Stimulated activated CD8-positive, alpha-beta memory T cell treated with anti-CD3 and anti-CD28 coated beads, Interleukin-7, amount 100 ng/mL, for 48 hours (primary cell): ENCODE data around the gene TDRD12.
"Not testable (repeated sequence)": the region's sequence is repeated elsewhere in the genome, so short reads cannot be mapped to it uniquely, and the experiment has no call there.

ENCODE experiments used
- DNase-seq, 2 donors: peaks; one replicate each; pipeline ENCODE4 v3.0.0-alpha.2; 2020; ENCODE audit warnings: low read depth in 1 of 2; ENCODE audit errors: extremely low read depth in 1 of 2

The TDRD12 gene

DNA sequence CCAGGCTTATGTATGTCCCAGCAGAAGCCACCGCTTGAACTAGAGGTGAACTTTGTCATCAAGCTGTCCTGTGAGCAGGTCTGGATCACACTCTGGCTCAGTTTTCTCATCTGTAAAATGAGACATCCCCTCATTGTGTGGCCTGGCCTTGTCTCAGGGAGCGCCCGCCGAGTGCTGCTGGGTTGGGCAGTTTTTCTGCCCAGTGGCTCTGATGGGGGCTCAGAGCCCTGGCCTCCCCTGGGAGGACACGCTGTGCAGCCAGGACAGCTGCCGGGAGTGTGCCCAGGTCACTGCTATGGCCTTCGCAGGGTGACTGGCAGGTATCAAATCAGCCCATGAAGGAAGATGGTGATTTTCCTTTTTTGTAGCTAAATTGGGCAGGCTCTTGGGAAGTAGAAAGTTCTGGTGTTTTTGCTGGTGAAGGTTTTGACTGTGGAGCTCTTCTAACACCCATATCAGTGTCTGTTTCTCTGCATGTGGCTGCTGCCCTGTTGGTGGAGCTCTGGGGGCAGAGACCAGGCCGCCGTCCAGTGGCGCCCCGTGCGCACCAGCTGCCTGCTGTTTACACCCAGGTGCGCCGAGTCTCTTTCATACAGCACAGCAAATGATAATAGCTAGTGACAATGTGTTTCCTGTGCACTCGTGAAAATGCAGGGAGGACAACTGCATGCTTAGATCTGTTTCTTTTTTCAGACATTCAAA, 109.2 kb downstream of the TDRD12 start:
- DNase-seq: no peak

DNA sequence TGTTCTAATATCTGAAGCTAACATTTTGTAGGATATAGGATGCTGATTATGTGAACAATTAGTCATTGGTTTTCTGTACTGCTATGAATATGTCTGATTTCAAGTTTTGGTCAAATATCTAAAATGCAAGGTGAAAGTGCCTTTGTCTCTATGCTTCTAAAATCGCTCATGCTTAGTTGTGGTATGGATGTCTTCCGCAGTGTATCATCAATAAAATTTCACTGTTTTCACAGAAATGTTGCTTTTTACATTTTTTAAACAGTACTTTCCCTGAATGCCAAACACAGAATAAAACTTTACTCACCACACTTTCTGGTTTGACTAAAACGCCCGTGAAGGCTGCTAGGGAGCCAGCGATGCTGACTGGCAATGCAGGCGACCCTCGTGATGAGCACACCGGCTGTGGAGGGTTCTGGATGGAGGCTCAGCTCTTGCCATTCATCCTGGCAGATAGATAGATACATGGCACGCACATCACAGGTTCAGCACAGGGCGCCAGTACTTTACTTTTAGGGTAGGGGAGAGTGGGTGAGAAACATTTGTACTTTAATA, 109.9 kb downstream of the TDRD12 start:
- DNase-seq: no peak

DNA sequence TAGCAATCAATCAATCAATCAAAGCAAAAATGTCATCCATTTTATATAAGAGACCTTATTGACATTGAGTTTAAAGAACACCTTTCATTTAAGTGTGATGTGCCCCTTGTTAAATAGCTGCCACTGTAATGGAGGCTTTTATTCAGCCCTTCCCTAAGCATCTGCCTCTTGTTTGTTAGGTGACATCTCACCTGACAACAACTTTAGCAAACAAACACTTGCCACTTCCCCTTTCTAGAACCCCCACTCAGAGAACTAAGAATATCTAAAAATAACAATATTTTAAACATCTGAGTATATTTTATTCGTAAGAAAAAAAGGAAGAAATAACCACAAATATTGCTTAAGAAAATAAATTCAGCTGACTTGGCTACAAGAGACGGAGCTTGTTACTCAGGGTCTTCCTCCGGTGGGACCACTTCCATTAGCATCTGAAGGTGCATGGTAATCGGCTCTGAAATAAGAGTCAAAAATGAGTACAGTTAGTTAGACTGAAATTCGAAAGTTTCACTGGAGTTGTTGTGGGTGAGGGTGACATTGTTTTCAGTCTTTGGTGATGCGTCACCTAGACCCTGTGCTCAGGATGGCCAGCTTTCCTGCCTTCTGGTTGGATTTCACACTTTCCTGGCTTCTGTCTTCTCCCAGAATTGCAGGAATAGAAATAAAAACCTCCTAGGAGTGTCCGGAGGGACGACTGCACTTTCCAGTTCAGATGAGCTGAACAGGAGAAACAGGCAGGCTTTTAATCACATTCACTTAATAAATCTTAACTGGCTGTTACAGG, 110.9 kb downstream of the TDRD12 start:
- no peak for DNase-seq

DNA sequence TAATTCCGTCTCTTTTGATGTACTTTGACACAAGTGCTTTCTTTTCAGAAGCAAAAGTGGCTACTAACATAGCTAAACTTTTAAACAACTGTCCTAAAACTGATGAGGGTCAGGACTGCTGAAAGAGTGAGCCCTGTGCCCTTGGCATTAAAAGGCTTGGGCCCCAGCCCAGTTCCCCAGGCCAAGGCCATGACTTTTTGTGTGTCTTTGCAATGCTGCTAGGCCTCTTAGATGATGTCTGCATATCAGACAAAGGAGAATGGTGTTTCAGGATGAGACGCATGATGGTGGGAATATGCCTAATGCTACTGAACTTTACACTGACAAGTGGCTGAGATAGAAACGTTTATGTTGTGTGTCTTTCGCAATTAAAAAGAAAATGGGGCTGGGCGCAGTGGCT, 112.0 kb downstream of the TDRD12 start:
- no peak for DNase-seq

DNA sequence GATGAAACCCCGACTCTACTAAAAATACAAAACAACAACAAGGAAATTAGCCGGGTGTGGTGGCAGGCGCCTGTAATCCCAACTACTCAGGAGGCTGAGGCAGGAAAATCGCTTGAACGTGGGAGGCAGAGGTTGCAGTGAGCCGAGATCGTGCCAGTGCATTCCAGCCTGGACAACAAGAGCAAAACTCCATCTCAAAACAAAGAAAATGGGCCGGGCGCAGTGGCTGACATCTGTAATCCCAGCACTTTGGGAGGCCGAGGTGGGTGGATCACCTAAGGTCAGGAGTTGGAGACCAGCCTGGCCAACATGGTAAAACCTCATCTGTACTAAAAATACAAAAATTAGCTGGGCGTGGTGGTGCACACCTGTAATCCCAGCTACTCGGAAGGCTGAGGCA, 112.5 kb downstream of the TDRD12 start:
- not testable (repeated sequence) for DNase-seq

DNA sequence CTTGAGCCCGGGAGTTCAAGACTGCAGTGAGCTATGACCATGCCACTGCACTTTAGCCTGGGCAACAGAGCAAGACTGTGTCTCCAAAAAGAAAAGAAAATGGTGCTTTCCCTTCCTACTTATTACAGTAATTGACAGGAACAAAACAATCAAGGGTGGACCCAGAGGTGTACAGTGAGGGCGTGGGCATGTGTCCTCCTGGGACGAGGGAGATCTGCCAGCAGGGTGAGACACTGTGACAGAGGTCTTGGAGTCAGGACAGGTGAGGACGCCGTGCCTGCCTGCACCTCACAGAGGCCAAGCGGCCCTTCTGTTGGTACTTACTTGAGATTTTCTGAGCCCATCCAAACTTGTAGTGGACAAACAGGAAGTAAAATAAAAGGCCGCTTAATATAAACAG, 113.3 kb downstream of the TDRD12 start:
- DNase-seq: not testable (repeated sequence)

DNA sequence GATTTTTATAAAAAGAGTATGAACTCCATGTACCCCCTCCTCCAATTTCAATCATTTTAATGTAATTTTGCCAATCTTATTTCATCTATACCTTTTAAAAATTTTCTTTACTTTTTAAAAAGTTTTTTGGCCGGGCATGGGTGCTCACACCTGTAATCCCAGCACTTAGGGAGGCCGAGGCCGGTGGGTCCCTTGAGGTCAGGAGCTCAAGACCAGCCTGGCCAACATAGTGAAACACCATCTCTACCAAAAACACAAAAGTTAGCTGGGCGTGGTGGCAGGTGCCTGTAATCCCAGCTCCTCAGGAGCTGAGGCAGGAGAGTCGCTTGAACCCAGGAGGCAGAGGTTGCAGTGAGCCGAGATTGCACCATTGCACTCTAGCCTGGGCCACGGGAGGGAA, 113.8 kb downstream of the TDRD12 start:
- DNase-seq: not testable (repeated sequence)

DNA sequence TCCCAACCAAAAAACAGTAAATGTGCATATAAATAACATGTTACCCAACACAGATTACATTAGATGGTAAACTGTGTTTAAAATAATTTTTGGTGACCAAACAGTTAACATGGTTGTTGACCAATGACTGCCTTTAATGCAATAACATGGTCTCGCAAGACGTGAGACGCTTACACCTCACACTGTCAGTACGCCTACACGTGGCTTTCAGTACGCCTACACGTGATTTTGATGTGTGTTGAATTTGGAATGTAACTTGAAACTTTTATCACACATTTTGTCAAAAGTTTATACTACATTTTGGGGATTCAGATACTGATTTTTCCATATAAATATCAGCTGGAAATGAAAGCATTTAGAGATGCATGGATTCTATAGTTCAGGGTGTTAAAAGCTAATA, 118.0 kb downstream of the TDRD12 start:
- DNase-seq: no peak

DNA sequence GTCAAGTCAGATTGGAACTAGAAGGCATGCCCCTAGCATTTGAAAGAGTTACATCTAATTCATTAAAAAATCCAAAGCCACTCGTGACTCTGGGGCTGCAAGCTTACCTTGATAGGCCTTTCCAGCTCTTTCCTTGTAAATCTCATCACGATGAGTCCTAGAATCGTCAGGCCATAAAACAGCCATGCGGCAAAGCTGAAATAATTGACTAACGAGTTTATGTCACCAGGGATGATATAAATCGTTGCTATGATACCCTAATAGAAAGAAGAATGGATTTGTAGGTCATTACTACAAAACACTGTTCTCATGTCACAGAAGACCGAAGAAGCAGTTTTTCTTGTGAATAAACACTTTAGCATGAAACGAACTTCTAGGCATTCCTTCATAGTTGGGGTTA, 122.5 kb downstream of the TDRD12 start:
- DNase-seq: no peak

DNA sequence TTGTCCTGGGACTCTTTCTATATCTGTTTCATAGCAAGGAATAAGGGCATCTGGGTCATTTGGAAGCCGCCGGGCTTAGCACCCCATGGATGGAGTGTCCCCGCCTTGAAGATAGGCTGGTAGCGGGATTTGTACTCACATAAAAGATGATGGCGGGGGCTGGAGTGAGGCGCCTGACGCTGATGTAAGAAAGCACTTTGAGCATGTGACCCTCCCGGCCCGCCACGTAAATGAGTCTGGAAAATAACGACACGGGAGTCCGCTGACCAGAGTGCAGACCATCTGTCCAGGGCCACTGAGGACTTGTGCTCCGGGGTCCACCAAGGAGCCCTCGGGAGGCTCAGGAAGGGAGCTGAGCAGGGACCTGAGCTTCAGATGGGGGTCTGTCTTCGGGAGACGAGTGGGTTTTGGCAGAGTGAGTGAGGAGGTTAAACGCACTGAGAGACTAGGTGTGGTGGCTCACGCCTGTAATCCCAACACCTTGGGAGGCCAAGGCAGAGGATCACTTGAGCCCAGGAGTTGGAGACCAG, 124.2 kb downstream of the TDRD12 start:
- DNase-seq: no peak

DNA sequence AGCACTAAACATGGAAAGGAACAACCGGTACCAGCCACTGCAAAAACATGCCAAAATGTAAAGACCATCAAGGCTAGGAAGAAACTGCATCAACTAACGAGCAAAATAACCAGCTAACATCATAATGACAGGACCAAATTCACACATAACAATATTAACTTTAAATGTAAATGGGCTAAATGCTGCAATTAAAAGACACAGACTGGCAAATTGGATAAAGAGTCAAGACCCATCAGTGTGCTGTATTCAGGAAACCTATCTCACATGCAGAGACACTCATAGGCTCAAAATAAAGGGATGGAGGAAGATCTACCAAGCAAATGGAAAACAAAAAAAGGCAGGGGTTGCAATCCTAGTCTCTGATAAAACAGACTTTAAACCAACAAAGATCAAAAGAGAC, 128.5 kb downstream of the TDRD12 start:
- not testable (repeated sequence) for DNase-seq

DNA sequence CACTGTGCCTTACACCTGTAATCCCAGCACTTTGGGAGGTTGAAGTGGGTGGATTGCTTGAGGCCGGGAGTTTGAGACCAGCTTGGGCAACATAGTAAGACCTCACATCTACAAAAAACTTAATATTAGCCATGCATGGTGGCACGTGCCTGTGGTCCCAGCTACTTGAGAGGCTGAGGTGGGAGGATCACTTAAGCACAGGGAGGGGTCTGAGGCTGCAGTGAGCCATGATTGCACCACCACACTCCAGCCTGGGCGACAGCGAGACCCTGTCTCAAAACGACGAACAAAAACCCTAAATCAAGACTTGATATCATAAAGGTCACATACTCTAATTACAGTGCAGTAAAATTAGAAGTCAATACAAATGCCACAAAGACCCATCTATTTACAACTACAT, 132.6 kb downstream of the TDRD12 start:
- no peak for DNase-seq

DNA sequence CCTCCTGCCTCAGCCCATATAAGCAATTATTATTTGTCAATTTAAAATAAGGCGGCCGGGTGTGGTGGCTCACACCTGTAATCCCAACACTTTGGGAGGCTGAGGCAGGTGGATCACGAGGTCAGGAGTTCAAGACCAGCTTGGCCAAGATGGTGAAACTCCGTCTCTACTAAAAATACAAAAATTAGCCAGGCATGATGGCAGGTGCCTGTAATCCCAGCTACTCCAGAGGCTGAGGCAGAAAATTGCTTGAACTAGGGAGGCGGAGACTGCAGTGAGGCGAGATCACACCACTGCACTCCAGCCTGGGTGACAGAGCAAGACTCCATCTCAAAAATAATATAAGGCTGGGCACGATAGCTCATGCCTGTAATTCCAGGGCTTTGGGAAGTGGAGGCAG, 137.3 kb downstream of the TDRD12 start:
- DNase-seq: not testable (repeated sequence)

DNA sequence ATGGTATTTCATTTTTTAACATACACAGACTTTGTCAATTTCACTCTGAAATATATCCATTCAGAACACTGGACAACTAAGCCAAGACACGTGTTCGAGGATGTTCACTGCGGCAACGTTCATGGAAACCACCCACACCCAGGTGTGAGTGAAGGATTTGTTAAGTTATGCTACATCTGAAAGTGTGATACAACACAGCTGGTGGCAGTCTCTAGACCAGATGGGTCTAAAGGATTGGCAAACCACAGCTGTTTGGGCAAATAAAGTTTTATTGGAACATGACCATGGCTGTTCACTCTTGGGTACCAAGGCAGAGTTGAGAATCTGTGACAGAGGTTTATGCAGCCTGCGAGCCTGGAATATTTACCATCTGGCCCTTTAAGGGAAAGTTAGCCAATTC, 138.0 kb downstream of the TDRD12 start:
- no peak for DNase-seq

DNA sequence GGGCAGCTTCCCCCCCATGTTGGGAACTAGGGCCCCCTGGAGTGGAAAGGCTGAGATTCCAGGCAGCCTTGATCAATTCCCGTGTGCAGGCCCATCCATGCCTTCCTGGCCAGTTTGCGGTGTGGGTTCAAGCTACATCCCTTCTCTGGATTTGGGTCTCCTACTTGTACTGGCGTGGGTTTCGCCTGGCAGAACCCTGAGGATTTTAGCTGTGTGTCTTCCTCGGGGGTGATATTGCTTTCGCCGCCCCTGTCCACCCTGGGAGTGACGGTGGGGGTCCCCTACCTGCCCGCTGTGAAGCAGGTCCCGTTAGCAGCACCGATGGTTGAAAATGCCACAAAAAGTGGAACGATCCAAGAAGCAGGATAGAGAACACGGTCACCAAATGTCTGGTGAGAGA, 138.6 kb downstream of the TDRD12 start:
- no peak for DNase-seq

DNA sequence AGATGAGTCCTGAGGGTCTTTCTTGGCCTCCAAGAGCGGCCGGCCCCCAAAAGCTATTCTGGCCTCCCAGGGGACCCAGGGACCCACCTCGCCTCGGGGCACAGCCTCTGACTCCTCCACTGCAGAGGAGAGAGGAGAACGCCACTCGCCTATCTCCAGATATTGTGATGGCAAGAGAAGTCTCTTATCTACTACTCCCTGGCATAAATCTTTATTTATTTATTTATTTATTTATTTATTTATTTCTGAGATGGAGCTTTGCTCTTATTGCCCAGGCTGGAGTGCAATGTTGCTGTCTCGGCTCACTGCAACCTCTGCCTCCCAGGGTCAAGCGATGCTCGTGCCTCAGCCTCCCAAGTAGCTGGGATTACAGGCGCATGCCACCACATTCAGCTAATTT, 139.0 kb downstream of the TDRD12 start:
- DNase-seq: no peak

DNA sequence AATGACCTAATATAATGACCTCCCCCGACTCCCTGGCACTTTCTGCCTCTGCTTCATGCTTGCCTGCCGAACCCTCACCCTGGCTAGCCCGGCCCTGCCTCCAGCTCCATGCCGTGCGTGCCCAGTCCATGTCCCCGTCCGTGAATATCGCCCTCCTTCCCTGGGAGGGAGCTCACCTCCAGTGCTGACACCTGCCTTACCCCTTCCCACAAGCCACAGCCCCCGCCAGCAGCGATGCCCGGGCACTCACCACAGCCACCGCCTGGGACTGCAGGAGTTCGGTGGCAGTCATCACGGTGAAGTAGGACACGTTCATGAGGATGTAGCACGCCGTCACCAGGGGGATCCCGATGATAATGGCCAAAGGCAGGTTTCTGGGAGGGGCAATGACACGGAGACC, 140.0 kb downstream of the TDRD12 start:
- no peak for DNase-seq

DNA sequence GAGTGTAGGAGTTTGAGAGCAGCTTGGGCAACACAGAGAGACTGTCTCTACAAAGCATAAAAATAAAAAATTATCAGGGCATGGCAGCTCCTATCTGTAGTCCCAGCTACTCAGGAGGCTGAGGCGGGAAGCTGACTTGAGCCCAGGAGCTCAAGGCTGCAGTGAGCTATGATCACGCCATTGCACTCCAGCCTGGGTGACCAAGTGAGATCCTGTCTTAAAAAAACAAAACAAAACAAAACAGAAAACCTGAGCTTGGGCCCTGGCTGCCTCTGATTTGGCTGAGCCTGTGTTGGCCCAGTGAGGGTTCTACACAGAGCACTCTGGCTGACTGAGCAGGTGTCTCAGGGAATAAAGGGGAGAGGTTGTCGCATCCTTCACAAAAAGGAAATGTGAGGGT, 142.0 kb downstream of the TDRD12 start:
- no peak for DNase-seq

DNA sequence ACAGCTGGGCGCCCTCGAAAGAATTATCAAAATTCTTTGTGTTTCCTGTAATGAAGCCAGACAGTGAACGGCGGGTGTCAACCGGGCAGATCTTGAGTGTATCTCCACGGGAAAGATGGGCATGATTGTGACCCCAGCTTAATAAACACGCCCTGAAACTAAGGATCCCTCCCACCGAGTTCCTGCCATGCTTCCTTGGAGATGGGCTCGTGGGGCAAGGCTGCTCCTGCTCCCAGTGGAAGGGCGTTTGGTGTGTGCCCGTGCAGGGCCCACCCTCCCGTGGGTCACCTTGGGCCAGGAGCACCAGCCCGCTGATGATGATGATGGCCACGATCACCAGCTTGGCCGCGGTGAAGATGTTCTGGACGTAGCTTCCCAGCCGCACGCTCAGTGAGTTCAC, 142.6 kb downstream of the TDRD12 start:
- DNase-seq: no peak

DNA sequence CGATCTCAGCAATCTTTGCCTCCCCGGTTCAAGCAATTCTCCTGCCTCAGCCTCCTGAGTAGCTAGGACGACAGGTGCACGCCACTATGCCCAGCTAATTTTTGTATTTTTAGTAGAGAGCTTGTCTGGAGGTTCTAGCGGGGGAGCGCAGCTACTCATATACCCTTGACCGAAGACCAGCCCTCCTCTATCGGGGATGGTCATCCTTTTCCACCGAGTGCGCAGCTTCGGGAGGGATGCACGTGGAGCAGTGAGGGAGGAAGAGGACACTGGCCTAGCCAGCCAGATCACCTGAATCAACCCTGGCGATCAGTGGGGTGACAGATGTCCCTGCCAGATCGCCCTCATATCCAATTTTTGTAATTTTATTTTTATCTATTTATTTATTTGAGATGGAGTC, 143.2 kb downstream of the TDRD12 start:
- DNase-seq: no peak

DNA sequence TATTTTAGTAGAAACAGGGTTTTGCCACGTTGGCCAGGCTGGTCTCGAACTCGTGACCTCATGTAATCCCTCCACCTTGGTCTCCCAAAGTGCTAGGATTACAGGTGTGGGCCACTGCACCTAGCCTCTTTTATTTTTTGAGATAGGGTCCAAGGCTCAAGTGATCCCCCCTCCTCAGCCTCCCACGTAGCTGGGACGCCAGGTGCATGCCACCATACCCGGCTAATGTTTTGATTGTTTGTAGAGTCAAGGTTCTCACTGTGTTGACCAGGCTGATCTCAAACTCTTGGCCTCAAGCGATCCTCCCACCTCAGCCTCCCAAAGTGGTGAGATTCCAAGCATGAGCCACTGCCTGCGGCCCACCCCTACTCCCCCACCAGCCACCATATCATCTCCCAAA, 143.7 kb downstream of the TDRD12 start:
- no peak for DNase-seq

DNA sequence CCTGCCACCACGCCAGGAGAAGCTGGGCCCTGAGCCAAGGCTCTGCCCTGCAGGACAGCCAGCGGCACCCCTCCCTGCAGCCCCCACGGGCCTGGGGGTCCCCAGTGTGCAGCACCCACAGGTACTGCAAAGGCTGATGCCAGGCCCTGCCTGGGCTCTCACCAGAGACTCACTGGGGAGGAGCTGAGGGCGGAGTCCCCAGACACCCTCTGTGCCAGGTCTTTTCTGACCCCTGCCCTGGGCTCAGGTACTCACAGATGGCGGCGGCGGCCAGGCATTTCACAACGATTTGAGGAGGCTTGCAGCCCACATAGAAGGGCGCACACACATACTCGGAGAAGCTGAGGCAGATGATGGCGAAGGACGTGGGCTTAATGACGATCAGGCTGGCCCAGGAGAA, 144.3 kb downstream of the TDRD12 start:
- no peak for DNase-seq
